NCI-H345 treated with DMSO at 0.1 percent for 48 hours (cell line): ENCODE data around the gene AIM2.

Experiments used
- DNase-seq: peaks from one replicate; lab custom pipeline; 2025; ENCODE audit not compliant: unreplicated experiment; lab: John Stamatoyannopoulos, UW

The AIM2 gene

GRCh38 chr1:159023723-159024122, 52.8 kb downstream of the AIM2 start:
- DNase-seq = no peak

GRCh38 chr1:159015440-159015909, 61.1 kb downstream of the AIM2 start:
- no peak for DNase-seq

GRCh38 chr1:159014851-159015250, 61.7 kb downstream of the AIM2 start:
- DNase-seq = no peak

GRCh38 chr1:159014003-159014571, 62.5 kb downstream of the AIM2 start:
- no peak for DNase-seq

GRCh38 chr1:159012495-159012894, 64.1 kb downstream of the AIM2 start:
- no peak for DNase-seq
